Adrenal gland (tissue), 12 donors: Measurements from ENCODE around the gene PAXX. TPM values are rescaled to one million over a fixed set of nuclear protein-coding genes. Genes with fewer than 3 reads are reported as not detected.

Source experiments
- DNase-seq, 7 donors: peaks; one replicate each; pipeline ENCODE4 v3.0.0-alpha.2; 2019 to 2020
- H3K27ac ChIP-seq, 5 donors: fragments of 200-600 bp; sonication (generic) in 4 of 5; 1 replicate in 3 of 5; 2 replicates in 2 of 5; pipeline versions ENCODE4 v1.5.1 to v1.8.0; 2016 to 2020; ENCODE audit warnings: mild to moderate bottlenecking in 1 of 5
- H3K27me3 ChIP-seq: fragments of 200-600 bp; 2 replicates; pipeline ENCODE4 v1.8.0; 2021
- H3K36me3 ChIP-seq, 2 donors: fragments of 200-600 bp; replicated peaks in 1 of 2; 1 replicate in 1 of 2; 2 replicates in 1 of 2; pipeline versions ENCODE4 v1.5.1 to v1.8.0; 2018 to 2022
- H3K4me1 ChIP-seq, 2 donors: fragments of 200-600 bp; replicated peaks in 1 of 2; 1 replicate in 1 of 2; 2 replicates in 1 of 2; pipeline versions ENCODE4 v1.5.1 to v1.8.0; 2018 to 2021
- H3K4me3 ChIP-seq, 4 donors: fragments of 200-600 bp; sonication (generic) in 3 of 4; one replicate each; pipeline ENCODE4 v1.5.1; 2016 to 2018
- H3K9me3 ChIP-seq, 3 donors: fragments of 200-600 bp; sonication (generic) in 1 of 3; replicated peaks in 1 of 3; 1 replicate in 2 of 3; 2 replicates in 1 of 3; pipeline versions ENCODE4 v1.5.1 to v1.8.0; 2016 to 2021
- POLR2A ChIP-seq, 2 donors: fragments of 450-650 bp; IDR thresholded peaks; one replicate each; pipeline ENCODE4 v1.6.1; 2017; ENCODE audit warnings: antibody characterized with exemption in 2 of 2, mild to moderate bottlenecking in 2 of 2, moderate library complexity in 1 of 2
- WGBS, 4 donors: extraction: QIAGEN DNeasy Blood & Tissue Kit in 2 of 4; methylation state at CpG; one replicate each; pipeline versions ENCODE4 v1.1.5 to v1.1.7; 2013 to 2017; 5-methylcytosine and 5-hydroxymethylcytosine counted together
- intact Hi-C, 2 donors: fragments of 100-400 bp; cut with DNase I; formaldehyde crosslinking; loops; one replicate each; pipeline versions ENCODE4 v1.14.1 to v1.15.0; 2022 to 2023
- polyA plus RNA-seq, 3 donors: library from polyadenylated mRNA; stranded (reverse); fragments of 200-250 nt in 2 of 3; fragments of 350-450 nt in 1 of 3; fragmentation: Illumina TruSeq in 1 of 3; extraction: RNeasy Lipid Tissue Mini Kit (QIAGEN cat#74804) in 1 of 3; gene quantifications; one replicate each; pipeline ENCODE4 v1.2.3, GENCODE V29; 2013 to 2014
- total RNA-seq, 9 donors: library from RNA; depleted of rRNA in 4 of 9; stranded (reverse); fragments of >200 nt in 4 of 9; fragments of 120-200 nt in 1 of 9; fragmentation: NEBNext Ultra II Directional in 1 of 9; extraction: Animal tissue kit (Norgen Biotek cat#: 25700) in 1 of 9; gene quantifications; one replicate each; pipeline versions ENCODE4 v1.1.0 to v1.2.4, GENCODE V29; 2013 to 2023
- TF ChIP-seq, protein P1 (sequence below), 6 experiments: fragments of 450-650 bp in 4 of 6; fragments of 200-600 bp in 2 of 6; sonication (generic) in 1 of 6; IDR thresholded peaks; 1 replicate in 5 of 6; 2 replicates in 1 of 6; pipeline versions ENCODE4 v1.5.1 to v1.8.0; 2016 to 2021; ENCODE audit warnings: antibody characterized with exemption in 6 of 6, mild to moderate bottlenecking in 2 of 6, moderate library complexity in 1 of 6
- donor health status: healthy with polysubstance abuse.
- donor health status: Bipolar disorder and iron deficiency.
- donor health status: DM: yes; HTN: yes; CAD: no.
- donor health status: DM: no; HTN: no; CAD: no.
- donor health status: DM: no; HTN: no; CAD: no.
- donor health status: DM: yes; HTN: yes; CAD: no.

Gene PAXX
- total and polyA plus RNA-seq, 12 donors = 4.9 to 363 (median 36.5) TPM

DNA sequence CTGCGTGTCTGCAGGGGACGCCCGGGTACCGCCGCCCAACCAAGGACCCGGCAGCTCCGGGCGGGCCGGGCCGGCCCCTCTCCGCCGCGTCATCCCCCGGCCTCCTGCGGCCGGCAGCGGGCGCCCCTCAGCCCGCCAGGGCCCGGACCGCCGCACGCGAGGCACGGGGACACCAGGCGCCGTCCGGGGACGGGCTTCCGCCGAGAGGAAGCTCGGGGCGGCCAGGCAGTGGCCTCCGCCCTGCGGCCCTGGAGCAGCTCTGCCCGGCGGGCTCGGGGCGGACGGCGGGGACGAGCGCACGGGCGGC lies 48.1 kb upstream of the PAXX start:
- peak in 4 of 7 donors; percentile 44 to 56 (median 49) for DNase-seq
- peaks cover 24% of the 10 kb centered on the region in 2 donors for H3K4me1 ChIP-seq
- TF ChIP-seq POLR2A (IDR thresholded peaks at IDR 0.05) = no peak
- TF ChIP-seq, protein P1, sequence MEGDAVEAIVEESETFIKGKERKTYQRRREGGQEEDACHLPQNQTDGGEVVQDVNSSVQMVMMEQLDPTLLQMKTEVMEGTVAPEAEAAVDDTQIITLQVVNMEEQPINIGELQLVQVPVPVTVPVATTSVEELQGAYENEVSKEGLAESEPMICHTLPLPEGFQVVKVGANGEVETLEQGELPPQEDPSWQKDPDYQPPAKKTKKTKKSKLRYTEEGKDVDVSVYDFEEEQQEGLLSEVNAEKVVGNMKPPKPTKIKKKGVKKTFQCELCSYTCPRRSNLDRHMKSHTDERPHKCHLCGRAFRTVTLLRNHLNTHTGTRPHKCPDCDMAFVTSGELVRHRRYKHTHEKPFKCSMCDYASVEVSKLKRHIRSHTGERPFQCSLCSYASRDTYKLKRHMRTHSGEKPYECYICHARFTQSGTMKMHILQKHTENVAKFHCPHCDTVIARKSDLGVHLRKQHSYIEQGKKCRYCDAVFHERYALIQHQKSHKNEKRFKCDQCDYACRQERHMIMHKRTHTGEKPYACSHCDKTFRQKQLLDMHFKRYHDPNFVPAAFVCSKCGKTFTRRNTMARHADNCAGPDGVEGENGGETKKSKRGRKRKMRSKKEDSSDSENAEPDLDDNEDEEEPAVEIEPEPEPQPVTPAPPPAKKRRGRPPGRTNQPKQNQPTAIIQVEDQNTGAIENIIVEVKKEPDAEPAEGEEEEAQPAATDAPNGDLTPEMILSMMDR (IDR thresholded peaks at IDR 0.05) = no peak
- peak overlapping the region; percentile 46 to 99 (median 85) for H3K27ac ChIP-seq
- H3K4me3 ChIP-seq = peak overlapping the region; percentile 39 to 100 (median 74)
- intact Hi-C loops = loop anchor here (5.0 to 10.0 kb wide), 4 partner anchors 59 to 99 kb away; partner anchors contain the start of genes AJM1 (in 1 of the 2), FUT7 (in 1 of the 2), MAMDC4 (in 1 of the 2) and PHPT1 (in 1 of the 2)
- H3K9me3 ChIP-seq = no peaks in the 10 kb centered on the region
- 0 to 1% (median 0%) methylated on average over 8 to 45 of the region's 45 CpGs; no CpG with 5 or more reads in 1 of the 4 donors for WGBS, 4 donors
- peaks cover 0 to 38% of the 10 kb centered on the region in 2 donors for H3K36me3 ChIP-seq
- no peaks in the 10 kb centered on the region for H3K27me3 ChIP-seq

GRCh38 chr9:136944519-136945332 lies 47.5 kb upstream of the PAXX start, which contains the start of the genes C8G and FBXW5:
C8G (plus strand) TSS chr9:136945243; CDS start chr9:136945321, 78 bp downstream.
FBXW5 (minus strand) TSS chr9:136944738; CDS start chr9:136944083, 655 bp downstream.
- DNase-seq = peak; percentile 93 to 97 (median 95)
- no peaks in the 10 kb centered on the region for H3K27me3 ChIP-seq
- H3K36me3 ChIP-seq = peaks cover 0 to 33% of the 10 kb centered on the region in 2 donors
- peak within 1 kb of the TSS; percentile 39 to 100 (median 74) for H3K4me3 ChIP-seq
- intact Hi-C loops = loop anchor here (5.0 to 10.0 kb wide), 4 partner anchors 60 to 100 kb away; partner anchors contain the start of genes AJM1 (in 1 of the 2), FUT7 (in 1 of the 2), MAMDC4 (in 1 of the 2) and PHPT1 (in 1 of the 2)
- peaks cover 26% of the 10 kb centered on the region in 2 donors for H3K4me1 ChIP-seq
- no peaks in the 10 kb centered on the region for H3K9me3 ChIP-seq
- peak within 1 kb of the TSS; percentile 46 to 99 (median 85) for H3K27ac ChIP-seq
- WGBS, 4 donors = 4 to 16% (median 9%) methylated on average over 17 to 74 of the region's 74 CpGs
- TF ChIP-seq POLR2A (IDR thresholded peaks at IDR 0.05) = peak; percentile 78 to 82
- TF ChIP-seq, protein P1 (IDR thresholded peaks at IDR 0.05) = peak; percentile 85 to 100 (median 98)

- TF ChIP-seq POLR2A (IDR thresholded peaks at IDR 0.05) = no peak
- TF ChIP-seq, protein P1 (IDR thresholded peaks at IDR 0.05) = no peak
- Histone ChIP-seq H3K27me3 (no peaks in the 10 kb centered on the region), H3K4me1 (peaks cover 23 to 28% of the 10 kb centered on the region in 2 donors), H3K27ac (no peak overlapping the region), H3K9me3 (no peaks in the 10 kb centered on the region), H3K4me3 (no peak overlapping the region), H3K36me3 (peaks cover 0 to 24% of the 10 kb centered on the region in 2 donors)
- intact Hi-C loops = loop anchor here (10.0 kb wide), 3 partner anchors 61 to 101 kb away; partner anchors contain the start of genes AJM1 (in 1 of the 2), MAMDC4 (in 1 of the 2), PHPT1 (in 1 of the 2) and TRAF2 (in 1 of the 2)
- 86 to 93% (median 89%) methylated on average over 6 to 30 of the region's 30 CpGs for WGBS, 4 donors
- DNase-seq = peak in 2 of 7 donors; percentile 36 to 52
These were observed 46.6 kb upstream of the PAXX start for GRCh38 chr9:136945333-136946227.
